Measurements from ENCODE around the gene GIGYF2. TPM values are rescaled to one million over a fixed set of nuclear protein-coding genes. Genes with fewer than 3 reads are reported as not detected.

Gene GIGYF2
- total RNA-seq, 2 donors from 2014 or later: 62.5 to 72.3 TPM

- no peaks in the 10 kb centered on the region for H3K27me3 Mint-ChIP-seq (ENCODE audit: insufficient read depth)
- H3K27ac Mint-ChIP-seq: no peak overlapping the region
- Histone ChIP-seq H3K9ac (ENCODE audit: extremely low read depth, low read length, poor library complexity, severe bottlenecking) (no peak overlapping the region), H3K4me1 (ENCODE audit: control insufficient read depth, insufficient read depth, low read length) (no peaks in the 10 kb centered on the region), H3K36me3 (ENCODE audit: control insufficient read depth, insufficient read depth, low read length) (peaks cover 85% of the 10 kb centered on the region), H3K4me3 (ENCODE audit: low read length) (no peak overlapping the region), H3K27me3 (ENCODE audit: control insufficient read depth, insufficient read depth, low read length, poor library complexity, severe bottlenecking) (no peaks in the 10 kb centered on the region), H3K9me3 (ENCODE audit: control insufficient read depth, low read length) (no peaks in the 10 kb centered on the region), H3K27ac (ENCODE audit: low read depth, low read length) (no peak overlapping the region)
- no peaks in the 10 kb centered on the region for H3K9me3 Mint-ChIP-seq
- H3K4me3 Mint-ChIP-seq: no peak overlapping the region
- WGBS, 2 experiments (ENCODE audit: insufficient coverage in 1 of 2, insufficient read length in 1 of 2): 94 to 97% methylated on average over 3 to 5 of the region's 5 CpGs
- H3K36me3 Mint-ChIP-seq (ENCODE audit: low read depth): peaks cover 51% of the 10 kb centered on the region
- TF ChIP-seq CTCF (conservative IDR thresholded peaks at IDR 0.05): no peak
- DNase-seq: no peak
- H3K4me1 Mint-ChIP-seq: no peaks in the 10 kb centered on the region
Measured at GRCh38 chr2:232809349-232810124, 112.4 kb downstream of the GIGYF2 start.

- no peak overlapping the region for H3K4me3 Mint-ChIP-seq
- no peak for DNase-seq
- no peaks in the 10 kb centered on the region for H3K27me3 Mint-ChIP-seq (ENCODE audit: insufficient read depth)
- H3K9me3 Mint-ChIP-seq: no peaks in the 10 kb centered on the region
- H3K36me3 Mint-ChIP-seq (ENCODE audit: low read depth): peaks cover 57% of the 10 kb centered on the region
- no peaks in the 10 kb centered on the region for H3K4me1 Mint-ChIP-seq
- H3K27ac Mint-ChIP-seq: no peak overlapping the region
- Histone ChIP-seq H3K9ac (ENCODE audit: extremely low read depth, low read length, poor library complexity, severe bottlenecking) (no peak overlapping the region), H3K4me3 (ENCODE audit: low read length) (no peak overlapping the region), H3K4me1 (ENCODE audit: control insufficient read depth, insufficient read depth, low read length) (no peaks in the 10 kb centered on the region), H3K27me3 (ENCODE audit: control insufficient read depth, insufficient read depth, low read length, poor library complexity, severe bottlenecking) (no peaks in the 10 kb centered on the region), H3K9me3 (ENCODE audit: control insufficient read depth, low read length) (no peaks in the 10 kb centered on the region), H3K36me3 (ENCODE audit: control insufficient read depth, insufficient read depth, low read length) (peaks cover 90% of the 10 kb centered on the region), H3K27ac (ENCODE audit: low read depth, low read length) (no peak overlapping the region)
- TF ChIP-seq CTCF (conservative IDR thresholded peaks at IDR 0.05): no peak
- 86 to 93% methylated on average over 1 of the region's 1 CpG for WGBS, 2 experiments (ENCODE audit: insufficient coverage in 1 of 2, insufficient read length in 1 of 2)
Measured at GRCh38 chr2:232810444-232810843, 113.3 kb downstream of the GIGYF2 start.

- 97 to 100% methylated on average over 3 of the region's 3 CpGs for WGBS, 2 experiments (ENCODE audit: insufficient coverage in 1 of 2, insufficient read length in 1 of 2)
- Histone ChIP-seq H3K9me3 (ENCODE audit: control insufficient read depth, low read length) (no peaks in the 10 kb centered on the region), H3K4me1 (ENCODE audit: control insufficient read depth, insufficient read depth, low read length) (no peaks in the 10 kb centered on the region), H3K27ac (ENCODE audit: low read depth, low read length) (no peak overlapping the region), H3K36me3 (ENCODE audit: control insufficient read depth, insufficient read depth, low read length) (peaks cover 93% of the 10 kb centered on the region), H3K4me3 (ENCODE audit: low read length) (no peak overlapping the region), H3K9ac (ENCODE audit: extremely low read depth, low read length, poor library complexity, severe bottlenecking) (no peak overlapping the region), H3K27me3 (ENCODE audit: control insufficient read depth, insufficient read depth, low read length, poor library complexity, severe bottlenecking) (no peaks in the 10 kb centered on the region)
- H3K27ac Mint-ChIP-seq: no peak overlapping the region
- H3K4me1 Mint-ChIP-seq: no peaks in the 10 kb centered on the region
- no peak for TF ChIP-seq CTCF (conservative IDR thresholded peaks at IDR 0.05)
- H3K9me3 Mint-ChIP-seq: no peaks in the 10 kb centered on the region
- H3K4me3 Mint-ChIP-seq: no peak overlapping the region
- DNase-seq: no peak
- H3K36me3 Mint-ChIP-seq (ENCODE audit: low read depth): peaks cover 75% of the 10 kb centered on the region
- no peaks in the 10 kb centered on the region for H3K27me3 Mint-ChIP-seq (ENCODE audit: insufficient read depth)
Measured at GRCh38 chr2:232815569-232815968, 118.4 kb downstream of the GIGYF2 start.
